Activated CD8-positive, alpha-beta memory T cell treated with anti-CD3 and anti-CD28 coated beads for 24 hours (primary cell): ENCODE results near the gene SSTR5.

Source experiments
- DNase-seq: peaks from one replicate; pipeline ENCODE4 v3.0.0-alpha.2; 2020

The SSTR5 gene

DNA sequence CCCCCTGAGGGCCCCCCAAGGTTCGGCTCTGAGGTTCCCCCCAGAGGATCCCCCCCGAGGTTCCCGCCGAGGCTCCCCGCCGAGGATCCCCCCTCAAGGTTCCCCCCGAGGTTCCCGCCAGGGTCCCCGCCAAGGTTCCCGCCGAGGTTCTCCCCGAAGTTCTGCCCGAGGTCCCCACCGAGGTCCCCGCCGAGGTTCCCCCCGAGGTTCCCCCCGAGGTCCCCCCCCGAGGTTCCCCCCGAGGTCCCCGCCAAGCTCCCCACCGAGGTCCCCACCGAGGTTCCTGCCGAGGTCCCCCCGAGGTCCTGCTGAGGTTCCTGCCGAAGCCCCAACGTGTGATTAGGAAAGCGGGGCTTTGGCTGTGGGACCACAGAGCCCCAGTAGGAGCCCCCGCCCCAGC is 32.2 kb upstream of the SSTR5 start:
- no peak for DNase-seq

- no peak for DNase-seq
Measured at GRCh38 chr16:1042049-1042744, 30.4 kb upstream of the SSTR5 start.

- no peak for DNase-seq
Measured at GRCh38 chr16:1042866-1043265, 29.7 kb upstream of the SSTR5 start.

- no peak for DNase-seq
Measured at GRCh38 chr16:1043881-1044451, 28.6 kb upstream of the SSTR5 start.

- DNase-seq, result no peak
Measured at GRCh38 chr16:1044460-1045309, 27.9 kb upstream of the SSTR5 start.

DNA sequence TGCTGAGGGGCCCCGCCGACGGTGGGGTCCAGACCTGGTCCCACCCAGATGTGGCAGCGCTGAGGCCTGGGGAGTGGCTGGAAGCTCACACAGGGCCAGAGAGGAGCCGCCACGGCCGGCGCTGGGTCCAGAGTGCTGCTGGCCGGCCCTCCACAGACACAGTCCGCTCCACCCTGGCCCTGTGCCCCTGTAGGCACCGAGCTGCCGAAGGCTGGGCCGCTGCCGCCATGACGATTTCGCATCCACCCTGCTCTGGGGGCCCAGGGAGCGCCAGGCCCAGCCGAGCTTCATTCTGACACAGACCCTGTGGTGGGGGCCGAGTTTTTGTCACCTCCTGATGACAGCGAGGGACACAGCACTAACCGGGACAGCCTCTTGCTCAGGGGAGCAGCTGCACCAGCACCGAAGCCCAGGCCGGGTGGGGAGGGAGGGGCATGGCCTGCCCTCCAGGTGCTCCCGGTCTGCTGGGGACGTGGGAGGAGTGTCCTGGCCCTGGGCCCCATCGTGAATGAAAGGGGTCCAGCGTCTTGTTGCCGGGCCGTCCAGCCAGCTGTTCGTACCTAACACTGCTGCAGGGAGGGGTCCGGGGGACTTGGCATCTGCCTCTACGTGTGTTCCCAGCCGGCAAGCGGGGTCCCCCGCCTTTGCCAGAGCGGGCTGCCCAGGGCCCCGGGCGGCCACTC is 27.1 kb upstream of the SSTR5 start:
- no peak for DNase-seq

GRCh38 chr16:1045993-1046911 is 26.3 kb upstream of the SSTR5 start:
- DNase-seq, result no peak

GRCh38 chr16:1047123-1047522 is 25.4 kb upstream of the SSTR5 start:
- no peak for DNase-seq

DNA sequence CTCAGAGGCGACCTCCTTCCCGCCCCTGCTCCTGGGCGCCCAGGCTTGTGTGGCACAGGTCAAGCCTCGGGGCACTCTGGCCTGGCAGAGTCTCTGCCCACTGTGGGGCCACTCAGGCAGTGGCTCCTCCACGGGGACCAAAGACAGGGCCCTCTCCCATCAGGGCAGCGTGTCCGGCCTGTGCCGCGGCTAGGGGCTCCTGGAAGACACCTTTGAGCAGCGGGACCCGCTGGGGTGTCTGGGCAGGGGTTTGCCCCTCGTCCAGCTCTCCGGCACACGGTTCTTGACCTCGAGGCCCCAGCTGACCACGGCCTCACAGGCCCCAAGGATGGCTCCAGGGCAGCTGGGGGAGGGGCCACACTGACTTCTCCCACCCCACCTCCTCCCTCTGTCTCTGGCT is 24.7 kb upstream of the SSTR5 start:
- DNase-seq, result no peak

GRCh38 chr16:1048442-1049112 is 24.0 kb upstream of the SSTR5 start:
- no peak for DNase-seq

GRCh38 chr16:1049113-1049975 is 23.2 kb upstream of the SSTR5 start:
- DNase-seq, result no peak

GRCh38 chr16:1049976-1050247 is 22.6 kb upstream of the SSTR5 start:
- DNase-seq, result no peak

GRCh38 chr16:1050516-1050915 is 22.0 kb upstream of the SSTR5 start:
- DNase-seq, result no peak

GRCh38 chr16:1050921-1051320 is 21.6 kb upstream of the SSTR5 start:
- no peak for DNase-seq

- DNase-seq, result no peak
Measured at GRCh38 chr16:1051446-1051845, 21.1 kb upstream of the SSTR5 start.

DNA sequence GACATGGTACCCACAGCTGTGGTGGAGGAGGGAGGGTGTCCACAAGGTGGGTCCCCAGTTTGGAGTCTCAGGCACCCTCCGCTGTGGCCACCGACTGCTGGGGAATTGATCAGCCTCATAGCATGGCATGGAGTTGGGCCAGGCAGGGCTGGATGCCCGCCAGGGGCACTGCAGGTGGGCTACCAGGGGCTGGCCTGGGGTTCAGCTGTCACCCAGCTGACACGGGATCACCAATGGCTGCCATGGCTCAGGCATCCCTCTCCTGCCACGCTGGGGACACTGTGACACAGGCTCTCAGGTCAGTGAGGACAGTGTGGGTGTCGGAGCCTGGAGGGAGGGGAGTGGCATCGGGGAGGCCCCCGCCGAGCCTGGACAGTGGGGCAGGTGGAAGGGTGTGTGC is 19.8 kb upstream of the SSTR5 start:
- DNase-seq, result no peak

DNA sequence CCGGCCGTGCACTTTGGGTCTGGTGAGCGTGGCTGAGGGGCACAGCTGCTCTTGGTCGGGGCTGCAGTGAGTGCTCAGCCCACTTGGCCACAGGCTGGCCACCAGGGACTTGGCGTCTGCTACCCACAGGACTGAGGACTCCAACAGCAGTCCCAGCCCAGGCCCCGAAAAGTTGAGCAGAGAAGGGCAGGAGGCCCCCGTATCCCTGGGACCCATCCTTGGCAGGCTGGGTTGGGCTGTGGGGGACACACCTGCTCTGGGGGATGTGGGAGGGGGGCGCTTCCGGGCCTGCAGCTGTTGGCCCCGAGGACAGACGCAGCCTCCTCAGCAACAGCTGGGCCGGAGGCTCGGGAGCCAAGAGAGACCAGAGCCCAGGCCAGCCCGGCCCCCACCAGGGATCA is 19.4 kb upstream of the SSTR5 start:
- no peak for DNase-seq

GRCh38 chr16:1053700-1054368 is 18.7 kb upstream of the SSTR5 start:
- no peak for DNase-seq

DNA sequence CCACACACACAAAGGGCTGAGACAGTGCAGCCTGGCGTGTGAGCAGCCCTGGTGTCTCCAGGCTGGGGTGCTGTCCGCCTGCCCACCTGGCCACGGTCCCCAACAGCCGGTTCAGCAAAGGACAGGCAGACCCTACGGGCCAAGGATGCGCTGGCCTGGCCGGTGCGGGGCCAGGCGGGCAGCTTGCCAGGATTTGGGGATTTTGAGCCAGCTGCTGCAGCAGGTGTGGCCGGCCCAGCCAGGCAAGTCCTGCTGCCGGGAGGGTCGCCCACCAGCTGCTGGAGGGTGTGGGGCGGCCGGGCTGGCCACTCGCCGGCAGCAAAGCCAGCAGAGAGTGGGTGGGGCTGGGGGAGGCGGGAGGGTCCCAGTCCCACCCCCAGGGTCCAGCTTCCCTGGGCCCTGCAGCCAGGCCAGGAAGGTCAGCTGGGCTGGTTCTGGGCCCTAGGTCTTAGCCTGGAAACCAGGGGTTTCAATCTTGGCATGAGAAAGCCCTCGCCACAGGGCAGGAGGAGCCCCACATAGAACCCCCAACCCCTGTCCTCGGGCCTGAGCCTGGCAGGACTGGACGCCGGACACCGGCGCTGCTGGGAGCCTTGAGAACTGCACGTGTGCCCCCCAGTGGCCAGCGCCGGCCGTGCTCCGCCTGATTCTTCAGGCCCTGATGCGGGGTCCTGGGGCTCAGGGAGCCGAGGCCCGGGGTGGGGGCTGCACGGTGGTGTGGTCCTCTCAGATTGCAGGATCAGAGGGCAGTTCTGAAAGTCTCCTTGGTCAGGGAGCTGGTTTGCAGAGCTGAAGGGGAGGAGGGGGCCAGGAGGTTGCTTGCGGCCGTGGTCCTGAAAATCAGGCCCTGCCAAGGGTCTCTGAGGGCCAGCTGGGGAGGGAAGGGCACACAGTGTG is 17.6 kb upstream of the SSTR5 start:
- peak; percentile 78 for DNase-seq
